NCI-H1694 treated with DMSO at 0.1 percent for 48 hours (cell line): ENCODE data around the gene ORC6.

Experiments
- DNase-seq: peaks from one replicate; lab custom pipeline; 2025; lab: John Stamatoyannopoulos, UW

ORC6 gene

DNA sequence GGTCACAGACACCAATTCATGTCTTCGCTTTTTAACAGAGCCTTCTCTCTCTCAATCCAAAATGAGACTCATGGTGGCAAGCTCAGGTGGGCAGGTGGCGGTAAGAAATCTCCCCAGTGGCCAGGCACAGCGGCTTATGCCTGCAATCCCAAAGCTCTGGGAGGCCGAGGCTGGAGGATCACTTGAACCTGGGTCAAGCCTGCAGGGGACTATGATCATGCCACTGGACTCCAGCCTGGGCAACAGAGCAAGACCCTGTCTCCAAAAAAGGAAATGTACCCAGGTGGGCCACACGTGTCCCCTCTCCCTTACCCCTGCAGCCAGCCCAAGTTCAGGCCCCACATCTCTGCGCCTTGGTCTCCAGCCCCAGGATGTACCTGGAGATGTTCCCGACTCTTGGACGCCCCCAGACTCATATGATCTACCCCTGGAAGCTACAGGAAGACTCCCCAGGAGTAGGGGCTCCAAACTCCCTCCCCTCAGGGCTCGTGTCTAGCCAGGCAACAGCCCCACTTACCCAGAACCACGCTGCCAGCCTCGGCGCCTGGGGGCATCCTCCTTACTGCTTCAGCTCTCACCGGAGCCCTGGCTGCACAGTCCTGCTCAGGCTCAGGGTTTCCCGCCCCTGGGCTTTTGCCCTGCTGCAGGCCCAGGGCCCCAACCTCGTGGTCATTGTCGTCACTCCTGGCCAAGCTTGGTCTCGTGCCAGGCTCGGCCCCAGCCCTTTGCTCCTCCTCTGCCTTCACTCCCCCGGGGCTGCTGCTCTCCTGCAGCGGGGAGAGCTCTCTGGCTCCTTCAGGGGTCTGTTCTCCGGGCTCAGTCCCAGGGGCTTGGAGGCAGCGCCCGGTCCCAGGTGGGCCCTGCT is 42.5 kb downstream of the ORC6 start:
- DNase-seq, result no peak

DNA sequence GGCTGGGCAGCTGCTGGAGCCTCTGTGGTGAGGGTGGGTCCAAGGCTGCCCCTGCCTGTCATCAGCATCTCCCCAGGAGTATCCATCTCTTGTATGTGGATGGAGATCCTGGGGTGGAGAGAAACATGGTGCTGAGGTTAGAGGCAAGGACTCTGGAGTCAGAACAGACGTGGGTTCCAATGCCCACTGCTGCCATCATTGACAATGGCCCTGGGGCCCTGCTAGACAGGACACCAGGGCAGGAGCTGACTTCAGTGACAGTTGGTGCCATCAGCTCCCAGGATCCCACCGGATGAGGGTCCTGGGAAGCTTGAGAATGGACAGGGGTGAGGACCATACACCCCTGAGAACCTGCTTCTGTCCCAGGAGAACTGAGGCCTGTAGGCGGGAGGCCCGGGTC is 43.1 kb downstream of the ORC6 start:
- DNase-seq, result no peak

DNA sequence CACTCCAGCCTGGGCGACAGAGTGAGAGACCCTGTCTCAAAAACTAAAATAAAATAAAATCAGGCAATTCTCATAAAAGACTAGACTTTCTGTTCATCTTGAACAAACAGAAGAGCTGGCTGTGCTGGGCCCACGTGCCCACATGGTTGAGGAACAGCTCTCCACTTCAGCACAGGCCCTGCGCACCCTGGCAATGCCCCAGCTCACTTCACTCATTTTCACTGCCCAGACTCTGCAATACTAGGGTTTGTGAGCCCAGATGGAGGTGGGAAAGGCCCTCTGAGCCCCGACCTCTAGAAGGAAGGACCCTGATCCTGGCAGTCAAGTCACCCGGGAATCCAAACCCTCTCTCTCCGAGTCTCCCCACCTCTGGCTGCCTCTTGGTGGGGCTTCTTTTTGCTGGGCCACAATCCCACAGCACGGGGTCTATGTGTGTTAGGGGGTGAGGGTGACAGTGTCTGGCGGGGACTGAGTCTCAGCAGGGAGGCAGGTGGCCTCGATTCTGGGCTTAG is 43.9 kb downstream of the ORC6 start:
- no peak for DNase-seq

DNA sequence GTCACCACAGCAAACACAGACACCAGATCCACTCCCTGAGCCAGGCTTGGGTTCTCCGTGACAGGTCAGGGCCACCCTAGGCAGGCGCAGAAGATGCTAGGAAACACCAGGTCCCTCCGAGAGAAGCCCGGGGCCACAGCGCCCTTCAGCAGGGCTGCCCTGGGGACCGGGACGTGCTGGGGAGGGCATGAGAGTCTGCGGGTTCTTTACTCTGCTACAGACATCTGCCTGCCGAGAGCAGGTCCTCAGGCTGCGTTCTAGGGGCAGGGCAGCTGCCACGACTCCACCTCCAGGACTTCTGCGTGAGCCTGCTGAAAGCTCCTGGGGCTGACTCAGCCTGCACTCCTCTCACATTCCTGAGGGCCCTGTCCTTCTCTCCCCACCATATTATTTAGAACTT is 47.2 kb downstream of the ORC6 start:
- no peak for DNase-seq

DNA sequence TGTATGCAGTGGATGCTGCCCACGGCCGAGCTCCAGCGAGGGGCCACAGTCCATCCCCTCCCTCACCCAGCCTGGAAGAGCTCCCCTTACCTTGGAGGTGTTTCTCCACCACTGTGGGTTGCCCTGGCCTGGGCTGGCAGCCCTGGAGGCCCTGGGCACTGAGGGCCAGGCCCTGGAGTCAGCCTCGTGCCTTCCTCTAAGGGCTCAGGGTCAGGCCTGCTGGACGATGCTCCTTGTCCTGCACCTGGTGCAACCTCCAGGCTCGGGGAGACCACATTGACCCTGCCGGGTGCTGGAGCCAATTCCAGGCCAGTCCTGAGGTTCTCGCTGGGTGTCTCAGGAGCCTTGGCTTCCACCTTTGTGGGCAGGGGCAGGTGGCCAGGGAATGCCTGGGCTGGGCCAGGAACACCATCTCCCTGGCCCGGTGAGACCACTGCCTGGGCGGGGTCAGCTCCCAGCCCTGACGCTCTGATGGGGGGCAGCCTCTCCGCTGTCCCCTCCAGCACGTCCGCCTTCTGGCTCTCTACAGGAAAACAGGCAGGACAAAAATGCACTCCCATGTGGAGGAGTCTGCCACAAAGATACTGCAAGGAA is 48.3 kb downstream of the ORC6 start:
- DNase-seq, result no peak

DNA sequence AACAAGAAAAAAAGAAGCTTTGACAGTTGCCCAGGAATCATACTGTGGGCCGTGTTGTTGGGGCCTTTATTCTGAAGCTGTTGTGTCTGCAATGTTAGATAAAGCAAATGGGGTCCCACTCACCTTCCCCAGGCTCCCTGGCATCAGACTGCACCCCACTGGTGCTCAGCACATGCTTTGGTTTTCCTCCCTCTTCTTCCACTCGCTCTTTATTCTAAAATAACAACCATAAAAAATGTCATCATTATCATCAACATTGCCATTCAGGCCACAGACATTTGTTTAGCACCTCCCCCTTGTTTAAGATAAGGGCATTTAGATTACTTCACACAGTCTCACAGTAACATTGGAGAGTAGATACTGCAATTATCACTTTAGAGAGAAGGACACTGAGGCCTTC is 50.5 kb downstream of the ORC6 start:
- DNase-seq, result no peak

DNA sequence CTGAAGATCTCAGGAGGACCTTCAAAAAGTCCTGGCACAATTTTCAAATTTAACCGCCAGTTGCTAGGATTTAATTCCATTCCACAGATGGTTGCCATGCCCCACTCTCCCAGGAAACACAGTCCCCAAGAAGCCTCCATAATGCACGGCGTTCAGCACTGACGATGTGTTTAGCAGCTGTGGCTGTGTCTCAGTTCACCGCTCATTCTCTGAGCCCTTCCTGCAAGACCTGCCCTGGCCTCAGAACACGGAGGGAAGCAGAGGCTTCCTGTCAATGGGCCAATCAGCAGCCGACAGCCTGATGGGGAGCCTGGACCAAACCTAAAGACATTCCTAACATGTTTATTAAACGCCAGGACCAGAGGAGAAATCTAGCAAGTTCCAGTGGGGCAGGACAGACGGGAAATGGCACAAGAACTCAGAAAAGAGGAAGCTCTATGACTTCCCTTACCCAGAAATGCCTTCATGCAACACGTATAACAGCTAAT is 53.8 kb downstream of the ORC6 start:
- no peak for DNase-seq

DNA sequence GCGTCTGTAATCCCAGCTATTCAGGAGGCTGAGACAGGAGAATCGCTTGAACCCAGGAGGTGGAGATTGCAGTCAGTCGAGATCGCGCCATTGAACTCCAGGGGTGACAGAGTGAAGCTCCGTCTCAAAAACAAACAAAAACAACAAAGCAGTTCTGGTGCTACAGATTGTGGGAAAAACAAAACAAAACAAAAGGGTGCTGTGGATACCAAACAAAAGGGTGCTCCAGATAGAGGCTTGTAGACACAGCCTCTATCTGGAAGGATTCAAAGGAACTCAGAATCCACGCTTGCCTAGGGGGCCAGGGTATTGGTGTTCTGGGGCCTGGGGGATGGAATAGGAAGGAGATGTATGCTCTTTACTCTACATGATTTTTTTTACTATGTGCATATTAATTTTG is 56.2 kb downstream of the ORC6 start:
- no peak for DNase-seq

DNA sequence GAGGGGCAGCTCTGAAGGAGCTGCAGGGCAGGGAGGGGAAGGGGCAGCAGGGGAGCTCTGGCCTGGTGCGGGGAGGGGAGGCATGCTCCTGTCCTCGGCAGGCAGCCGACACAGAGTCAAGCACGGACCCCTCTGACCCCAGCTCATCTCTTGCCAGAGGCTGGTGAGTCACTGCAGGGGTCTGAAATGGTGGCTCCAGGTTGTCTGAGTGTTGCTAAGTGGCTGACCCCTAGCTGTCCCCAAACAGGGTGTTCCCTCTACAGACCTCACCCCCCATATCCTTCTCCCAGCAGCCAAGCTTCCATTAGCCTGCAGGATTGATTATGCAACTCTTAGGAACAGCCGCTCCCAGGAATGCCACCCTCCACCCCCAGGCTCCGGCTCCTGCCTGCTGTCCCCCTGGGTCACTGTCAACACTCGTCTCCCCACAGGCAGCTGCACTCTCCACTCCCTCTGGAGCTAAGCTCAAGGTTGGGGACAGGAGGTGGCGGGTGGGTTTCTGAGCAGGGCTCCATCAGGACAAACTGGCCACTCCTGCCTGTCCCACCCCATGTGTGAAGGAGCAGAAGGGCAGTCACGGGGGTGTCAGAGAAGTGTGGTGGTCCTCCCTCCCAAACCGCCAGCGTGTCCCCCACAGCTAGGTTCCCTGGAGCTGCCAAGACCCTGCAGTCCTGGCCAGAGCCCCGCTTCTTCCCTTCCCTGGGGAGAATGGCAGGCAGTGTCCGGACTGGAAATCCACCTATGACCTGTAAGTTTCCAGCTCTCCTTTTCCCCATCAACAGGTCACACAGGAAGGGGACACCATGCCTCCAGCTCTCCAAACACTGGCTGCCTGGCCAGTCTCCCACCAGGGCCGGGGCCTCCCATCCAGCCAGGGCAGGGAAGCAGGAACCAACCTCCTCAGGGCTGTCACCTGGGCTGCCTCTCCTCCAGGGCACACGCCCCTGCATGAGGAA is 57.6 kb downstream of the ORC6 start:
- no peak for DNase-seq
